Activated CD4-positive, alpha-beta memory T cell treated with anti-CD3 and anti-CD28 coated beads, Interleukin-2, amount 10 ng/mL, durations not matched to agents 7 days and 5 days (primary cell): ENCODE measurements around the gene AMT. TPM values are rescaled to one million over a fixed set of nuclear protein-coding genes. Genes with fewer than 3 reads are reported as not detected.

ENCODE experiments used
- CTCF ChIA-PET: fragments of 350-600 bp; sonication (Branson Sonifier 250); formaldehyde crosslinking; loops from one replicate; lab custom pipeline; 2021; ENCODE audit warnings: antibody characterized with exemption, inconsistent platforms; lab: Charles Lee
- POLR2A ChIA-PET: fragments of 350-600 bp; sonication (Branson Sonifier 250); formaldehyde crosslinking; loops from one replicate; lab custom pipeline; 2021; ENCODE audit warnings: antibody characterized with exemption; lab: Charles Lee
- DNase-seq: peaks from one replicate; pipeline ENCODE4 v3.0.0-alpha.2; 2020
- H3K27ac Mint-ChIP-seq: one replicate; pipeline ENCODE4 v1.8.0; 2021; ENCODE audit warnings: mild to moderate bottlenecking, mixed read lengths
- H3K27me3 Mint-ChIP-seq: one replicate; pipeline ENCODE4 v1.8.0; 2021; ENCODE audit warnings: mixed read lengths
- H3K36me3 Mint-ChIP-seq: one replicate; pipeline ENCODE4 v1.8.0; 2021; ENCODE audit warnings: low read depth, mixed read lengths
- H3K4me1 Mint-ChIP-seq: one replicate; pipeline ENCODE4 v1.8.0; 2021; ENCODE audit warnings: mixed read lengths
- H3K4me3 Mint-ChIP-seq: one replicate; pipeline ENCODE4 v1.8.0; 2021; ENCODE audit warnings: mild to moderate bottlenecking, mixed read lengths
- H3K9me3 Mint-ChIP-seq: one replicate; pipeline ENCODE4 v1.8.0; 2021; ENCODE audit warnings: mixed read lengths
- total RNA-seq, 2 experiments: library from RNA; stranded (reverse); gene quantifications; one replicate each; pipeline ENCODE4 v1.2.3, GENCODE V29; 2021

Gene AMT
- total RNA-seq, 2 experiments from 2014 or later = 3.5 to 5.2 TPM

- POLR2A ChIA-PET = interaction anchor here (1.3 to 3.6 kb wide), 5 partner anchors 12 to 53 kb away, joined by 4 to 51 read pairs (median 16); partner anchors contain the start of genes DAG1 and NICN1
- no peak for DNase-seq
- H3K27me3 Mint-ChIP-seq = no peaks in the 10 kb centered on the region
- CTCF ChIA-PET = interaction anchor here (0.9 to 3.2 kb wide), 5 partner anchors 8 to 78 kb away, joined by 4 to 28 read pairs (median 7); partner anchors contain the start of genes NICN1 and USP4
- no peak overlapping the region for H3K4me3 Mint-ChIP-seq
- no peaks in the 10 kb centered on the region for H3K9me3 Mint-ChIP-seq
- peak overlapping the region; percentile 63 for H3K27ac Mint-ChIP-seq
- H3K4me1 Mint-ChIP-seq = peaks cover 64% of the 10 kb centered on the region
- H3K36me3 Mint-ChIP-seq = peaks cover 62% of the 10 kb centered on the region
Measured at GRCh38 chr3:49417516-49418120, 4.7 kb downstream of the AMT start.

GRCh38 chr3:49416867-49417266 is 5.4 kb downstream of the AMT start:
- CTCF ChIA-PET = interaction anchor here (0.9 to 3.2 kb wide), 9 partner anchors 9 to 394 kb away, joined by 3 to 28 read pairs (median 4); partner anchors contain the start of genes NDUFAF3, NICN1 and USP4
- peak overlapping the region; percentile 99 for H3K27ac Mint-ChIP-seq
- POLR2A ChIA-PET = interaction anchor here (0.6 to 3.6 kb wide), 14 partner anchors 9 to 396 kb away, joined by 3 to 51 read pairs (median 8); partner anchors contain the start of genes DAG1, NDUFAF3, NICN1 and USP19
- H3K4me3 Mint-ChIP-seq = peak overlapping the region; percentile 68
- no peaks in the 10 kb centered on the region for H3K9me3 Mint-ChIP-seq
- H3K4me1 Mint-ChIP-seq = peaks cover 65% of the 10 kb centered on the region
- H3K27me3 Mint-ChIP-seq = peaks cover 2% of the 10 kb centered on the region
- no peak for DNase-seq
- peaks cover 67% of the 10 kb centered on the region for H3K36me3 Mint-ChIP-seq

GRCh38 chr3:49415931-49416601 is 6.2 kb downstream of the AMT start:
- CTCF ChIA-PET = interaction anchor here (0.5 to 3.2 kb wide), 16 partner anchors 8 to 409 kb away, joined by 3 to 46 read pairs (median 4); partner anchors contain the start of genes NDUFAF3, NICN1, USP4 and WDR6
- peaks cover 61% of the 10 kb centered on the region for H3K4me1 Mint-ChIP-seq
- POLR2A ChIA-PET = interaction anchor here (0.6 to 3.6 kb wide), 18 partner anchors 8 to 395 kb away, joined by 3 to 51 read pairs (median 6); partner anchors contain the start of genes DAG1, NDUFAF3, NICN1 and QRICH1

GRCh38 chr3:49414753-49415152 is 7.5 kb downstream of the AMT start:
- peaks cover 70% of the 10 kb centered on the region for H3K36me3 Mint-ChIP-seq
- no peak for DNase-seq
- no peaks in the 10 kb centered on the region for H3K9me3 Mint-ChIP-seq
- peaks cover 2% of the 10 kb centered on the region for H3K27me3 Mint-ChIP-seq
- no peak overlapping the region for H3K4me3 Mint-ChIP-seq
- POLR2A ChIA-PET = interaction anchor here (1.3 to 4.2 kb wide), 8 partner anchors 10 to 394 kb away, joined by 5 to 79 read pairs (median 23); partner anchors contain the start of genes DAG1, NDUFAF3, NICN1 and USP4
- CTCF ChIA-PET = interaction anchor here (0.6 to 2.6 kb wide), 4 partner anchors 29 to 408 kb away, joined by 3 to 46 read pairs (median 4); partner anchors contain the start of gene WDR6
- H3K27ac Mint-ChIP-seq = peak overlapping the region; percentile 99
- peaks cover 63% of the 10 kb centered on the region for H3K4me1 Mint-ChIP-seq

More at GRCh38 chr3:49415931-49416601, 6.2 kb downstream of the AMT start:
- peak overlapping the region; percentile 99 for H3K27ac Mint-ChIP-seq
- peak overlapping the region; percentile 68 for H3K4me3 Mint-ChIP-seq
- H3K36me3 Mint-ChIP-seq = peaks cover 67% of the 10 kb centered on the region
- H3K9me3 Mint-ChIP-seq = no peaks in the 10 kb centered on the region
- peaks cover 2% of the 10 kb centered on the region for H3K27me3 Mint-ChIP-seq
- peak; percentile 73 for DNase-seq

- Mint-ChIP-seq H3K9me3 (no peaks in the 10 kb centered on the region), H3K27me3 (peaks cover 2% of the 10 kb centered on the region), H3K36me3 (peaks cover 69% of the 10 kb centered on the region), H3K27ac (peak overlapping the region; percentile 99), H3K4me3 (peak overlapping the region; percentile 98), H3K4me1 (peaks cover 67% of the 10 kb centered on the region)
- CTCF ChIA-PET = interaction anchor here (1.5 to 3.5 kb wide), 3 partner anchors 15 to 73 kb away, joined by 3 to 20 read pairs (median 10); partner anchors contain the start of genes NICN1 and USP4
- POLR2A ChIA-PET = interaction anchor here (1.4 to 4.2 kb wide), 9 partner anchors 9 to 392 kb away, joined by 3 to 82 read pairs (median 23); partner anchors contain the start of genes AMT, DAG1, GPX1 and IMPDH2
- no peak for DNase-seq
Measured at GRCh38 chr3:49413338-49413734, 8.9 kb downstream of the AMT start.

GRCh38 chr3:49412632-49413337 is 9.5 kb downstream of the AMT start:
- Mint-ChIP-seq H3K9me3 (no peaks in the 10 kb centered on the region), H3K27ac (peak overlapping the region; percentile 99), H3K4me3 (peak overlapping the region; percentile 98), H3K36me3 (peaks cover 66% of the 10 kb centered on the region), H3K27me3 (peaks cover 2% of the 10 kb centered on the region), H3K4me1 (peaks cover 68% of the 10 kb centered on the region)
- POLR2A ChIA-PET = interaction anchor here (0.5 to 4.2 kb wide), 17 partner anchors 9 to 391 kb away, joined by 3 to 82 read pairs (median 13); partner anchors contain the start of genes AMT, DAG1, GPX1 and IMPDH2
- DNase-seq = no peak
- CTCF ChIA-PET = interaction anchor here (0.6 to 3.5 kb wide), 7 partner anchors 16 to 401 kb away, joined by 3 to 20 read pairs (median 3); partner anchors contain the start of genes NICN1, UBA7 and USP4

GRCh38 chr3:49411968-49412631 is 10.2 kb downstream of the AMT start, which contains the start of the genes RHOA and TCTA:
Gene RHOA (minus strand): TSS chr3:49411976. CDS start chr3:49375589, 36,387 bp downstream.
Gene TCTA (plus strand): TSS chr3:49412423. CDS start chr3:49412427, 4 bp downstream.
- ChIA-PET CTCF (interaction anchor here (0.6 to 3.5 kb wide), 11 partner anchors 16 to 401 kb away, joined by 3 to 20 read pairs (median 3); partner anchors contain the start of genes NICN1, QRICH1, UBA7 and USP4), POLR2A (interaction anchor here (0.5 to 4.2 kb wide), 33 partner anchors 8 to 678 kb away, joined by 3 to 82 read pairs (median 5); partner anchors contain the start of genes AMT, ARIH2, DAG1 and GPX1)
- Mint-ChIP-seq H3K27ac (peak within 1 kb of the TSS; percentile 99), H3K27me3 (peaks cover 2% of the 10 kb centered on the region), H3K4me1 (peaks cover 68% of the 10 kb centered on the region), H3K4me3 (peak within 1 kb of the TSS; percentile 98), H3K36me3 (peaks cover 64% of the 10 kb centered on the region), H3K9me3 (no peaks in the 10 kb centered on the region)
- DNase-seq = peak; percentile 99

- Mint-ChIP-seq H3K36me3 (peaks cover 58% of the 10 kb centered on the region), H3K4me1 (peaks cover 66% of the 10 kb centered on the region), H3K27ac (peak overlapping the region; percentile 99), H3K4me3 (peak overlapping the region; percentile 98), H3K9me3 (no peaks in the 10 kb centered on the region), H3K27me3 (peaks cover 2% of the 10 kb centered on the region)
- ChIA-PET CTCF (interaction anchor here (1.0 to 3.5 kb wide), 7 partner anchors 32 to 318 kb away, joined by 3 to 20 read pairs (median 4); partner anchors contain the start of genes QRICH1 and USP4), POLR2A (interaction anchor here (0.7 to 4.2 kb wide), 30 partner anchors 8 to 679 kb away, joined by 3 to 82 read pairs (median 5); partner anchors contain the start of genes AMT, ARIH2, DAG1 and GPX1)
- peak; percentile 65 for DNase-seq
Measured at GRCh38 chr3:49411535-49411967, 10.7 kb downstream of the AMT start.

- peaks cover 66% of the 10 kb centered on the region for H3K4me1 Mint-ChIP-seq
- no peak for DNase-seq
- no peaks in the 10 kb centered on the region for H3K9me3 Mint-ChIP-seq
- ChIA-PET CTCF (interaction anchor here (1.1 to 3.5 kb wide), 3 partner anchors 33 to 71 kb away, joined by 4 to 20 read pairs (median 5); partner anchors contain the start of gene USP4), POLR2A (interaction anchor here (1.0 to 4.2 kb wide), 19 partner anchors 9 to 679 kb away, joined by 3 to 82 read pairs (median 7); partner anchors contain the start of genes AMT, DAG1, GPX1 and NDUFAF3)
- peaks cover 55% of the 10 kb centered on the region for H3K36me3 Mint-ChIP-seq
- peaks cover 2% of the 10 kb centered on the region for H3K27me3 Mint-ChIP-seq
- H3K27ac Mint-ChIP-seq = peak overlapping the region; percentile 91
- peak overlapping the region; percentile 98 for H3K4me3 Mint-ChIP-seq
Measured at GRCh38 chr3:49410846-49411534, 11.3 kb downstream of the AMT start.
